ENCODE data around the gene TRAPPC10. TPM values are rescaled to one million over a fixed set of nuclear protein-coding genes. Genes with fewer than 3 reads are reported as not detected.

The TRAPPC10 gene
- total RNA-seq, 1 experiment from 2014 or later, result 32.9 TPM

- Histone ChIP-seq H3K27ac (ENCODE audit: insufficient read length, low read depth, low read length) (no peak overlapping the region), H4K8ac (replicated peaks; ENCODE audit: insufficient read length, low read depth, low read length) (no peak overlapping the region), H2AFZ (ENCODE audit: low read length) (no peak overlapping the region), H2BK15ac (ENCODE audit: low read depth, low read length) (no peak overlapping the region), H2BK20ac (ENCODE audit: low read depth, low read length, poor library complexity, severe bottlenecking) (no peak overlapping the region), H3K14ac (ENCODE audit: insufficient read depth, low read length) (no peak overlapping the region), H4K91ac (ENCODE audit: insufficient read length, low read depth, low read length) (no peak overlapping the region), H3K56ac (ENCODE audit: insufficient read length, low read depth, low read length) (no peak overlapping the region), H3K9ac (ENCODE audit: extremely low read depth, insufficient read length, low read length) (no peak overlapping the region), H3K18ac (ENCODE audit: insufficient read length, low read depth, low read length) (no peak overlapping the region), H3K4ac (ENCODE audit: low read depth, low read length) (no peak overlapping the region), H3K4me2 (ENCODE audit: insufficient read depth, insufficient read length, low read length) (no peak overlapping the region), H3K23me2 (ENCODE audit: insufficient read length, low read depth, low read length, poor library complexity, severe bottlenecking) (no peaks in the 10 kb centered on the region), H2BK5ac (ENCODE audit: insufficient read length, low read length) (no peak overlapping the region), H3K23ac (ENCODE audit: insufficient read length, low read depth, low read length) (no peak overlapping the region), H4K5ac (ENCODE audit: insufficient read length, low read depth, low read length) (no peak overlapping the region), H2BK12ac (ENCODE audit: insufficient read length, low read depth, low read length) (no peak overlapping the region), H3K4me1 (ENCODE audit: insufficient read depth, low read length) (no peaks in the 10 kb centered on the region), H2BK120ac (ENCODE audit: low read depth, low read length, poor library complexity, severe bottlenecking) (no peak overlapping the region), H3K27me3 (ENCODE audit: insufficient read depth, low read length) (no peaks in the 10 kb centered on the region), H4K20me1 (ENCODE audit: control insufficient read depth, insufficient read depth, insufficient read length) (no peaks in the 10 kb centered on the region), H3K9me3 (ENCODE audit: control insufficient read depth, low read depth, low read length) (no peaks in the 10 kb centered on the region), H3K79me2 (ENCODE audit: insufficient read depth, low read length) (no peaks in the 10 kb centered on the region), H3T11ph (ENCODE audit: low read length) (no peak overlapping the region), H2AK5ac (ENCODE audit: insufficient read length, low read length) (no peak overlapping the region), H3K79me1 (ENCODE audit: insufficient read depth, low read depth, low read length, poor library complexity, severe bottlenecking) (no peaks in the 10 kb centered on the region)
- WGBS (ENCODE audit: extremely low coverage, insufficient read length, low lambda C conversion rate), result no CpG with 5 or more reads among the region's 15 CpGs
- H3K27ac Mint-ChIP-seq, result peak overlapping the region in 2 of 3 experiments; percentile 10 to 86; a peak in 2 of 7 replicates
- no peaks in the 10 kb centered on the region for H3K4me1 Mint-ChIP-seq
- DNase-seq, result no peak
- TF ChIP-seq CTCF (conservative IDR thresholded peaks at IDR 0.05), result no peak
- H3K36me3 Mint-ChIP-seq (ENCODE audit: insufficient read depth in 1 of 3, low read depth in 3 of 3), result peaks cover 22 to 86% (median 67%) of the 10 kb centered on the region in 3 experiments; a peak in 6 of 7 replicates
- no peaks in the 10 kb centered on the region for H3K27me3 Mint-ChIP-seq (ENCODE audit: low read depth)
- H3K4me3 Mint-ChIP-seq, result no peak overlapping the region
- H3K9me3 Mint-ChIP-seq, result no peaks in the 10 kb centered on the region
Observed at GRCh38 chr21:44085491-44086321, 73.6 kb downstream of the TRAPPC10 start.

Data from H9 (cell line).